ENCODE results near the gene STARD13.

The STARD13 gene

GRCh38 chr13:33132644-33133440 is 152.7 kb downstream of the STARD13 start:
- DNase-seq = no peak

GRCh38 chr13:33129886-33130285 is 155.7 kb downstream of the STARD13 start:
- no peak for DNase-seq

DNA sequence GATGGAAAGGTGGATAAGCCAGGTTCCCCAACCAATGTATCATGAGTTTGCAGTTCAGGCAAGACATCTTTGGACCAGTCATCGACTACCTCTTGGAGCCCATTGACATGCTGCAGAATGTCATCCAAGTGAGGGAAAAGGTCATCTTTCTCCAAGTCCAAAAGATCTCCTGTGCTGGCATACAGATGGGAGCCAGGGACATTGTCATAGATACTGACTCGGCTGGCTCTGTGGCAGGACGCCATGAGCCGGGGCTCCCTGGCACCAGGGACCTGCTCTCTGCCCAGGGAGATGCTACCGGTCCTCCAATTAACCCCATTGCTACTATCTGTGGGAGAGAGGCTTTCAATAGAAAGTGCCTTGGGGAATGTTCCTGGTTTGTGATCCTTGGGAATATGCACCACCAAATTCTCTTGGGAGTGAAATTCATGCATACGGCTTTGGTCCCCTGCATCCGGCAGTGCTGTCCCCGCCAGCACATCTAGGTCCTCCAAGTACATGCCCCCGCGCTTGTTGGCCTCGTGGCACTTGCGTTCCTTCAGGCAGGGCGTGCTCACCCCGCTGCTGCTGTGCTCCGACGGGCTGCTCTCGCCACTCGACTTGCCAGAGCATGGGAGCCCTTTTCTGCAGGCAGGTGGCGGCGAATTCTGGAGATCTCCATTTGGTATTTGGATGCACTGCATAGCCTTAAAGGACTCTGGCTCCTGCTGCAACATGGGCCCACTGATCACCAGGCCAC is 156.3 kb downstream of the STARD13 start:
- no peak for DNase-seq

- DNase-seq = no peak
Measured at GRCh38 chr13:33128134-33128533, 157.4 kb downstream of the STARD13 start.

- DNase-seq = no peak
Measured at GRCh38 chr13:33127009-33127551, 158.5 kb downstream of the STARD13 start.

DNA sequence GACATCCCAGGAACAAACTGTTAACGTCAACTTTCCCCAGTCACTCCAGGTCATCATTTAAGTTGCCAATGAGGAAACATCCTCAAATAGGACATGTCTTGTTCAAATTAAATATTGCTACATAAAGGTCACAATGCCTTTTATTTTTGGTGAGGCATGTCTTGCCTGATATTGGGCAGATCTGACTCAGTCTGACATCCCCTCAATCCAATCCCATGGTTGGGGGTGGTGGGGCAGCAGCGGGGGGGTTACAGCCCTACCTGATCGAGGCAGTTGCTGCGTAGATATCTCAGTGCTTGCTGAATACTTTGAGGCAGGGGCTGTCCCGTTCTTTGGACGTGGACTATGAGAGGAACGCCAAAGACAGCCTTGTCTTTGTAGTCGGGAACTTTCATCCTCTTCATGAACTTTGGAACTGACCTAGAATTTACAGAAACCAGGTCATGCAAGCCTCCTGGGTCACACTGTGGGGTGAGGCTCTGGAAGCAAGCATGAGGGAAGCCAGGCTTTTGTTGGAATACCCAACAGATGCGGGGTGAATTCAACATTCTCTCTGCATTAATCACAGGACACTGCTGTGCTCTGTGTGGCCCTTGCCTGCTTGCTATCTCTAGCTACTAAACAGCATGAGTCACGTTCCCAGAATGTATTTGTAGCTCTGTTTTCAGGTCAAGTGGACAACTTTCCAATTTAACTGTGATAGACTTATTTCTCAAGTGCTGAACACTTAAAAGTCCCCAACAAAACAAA is 159.6 kb downstream of the STARD13 start:
- DNase-seq = peak; percentile 96

DNA sequence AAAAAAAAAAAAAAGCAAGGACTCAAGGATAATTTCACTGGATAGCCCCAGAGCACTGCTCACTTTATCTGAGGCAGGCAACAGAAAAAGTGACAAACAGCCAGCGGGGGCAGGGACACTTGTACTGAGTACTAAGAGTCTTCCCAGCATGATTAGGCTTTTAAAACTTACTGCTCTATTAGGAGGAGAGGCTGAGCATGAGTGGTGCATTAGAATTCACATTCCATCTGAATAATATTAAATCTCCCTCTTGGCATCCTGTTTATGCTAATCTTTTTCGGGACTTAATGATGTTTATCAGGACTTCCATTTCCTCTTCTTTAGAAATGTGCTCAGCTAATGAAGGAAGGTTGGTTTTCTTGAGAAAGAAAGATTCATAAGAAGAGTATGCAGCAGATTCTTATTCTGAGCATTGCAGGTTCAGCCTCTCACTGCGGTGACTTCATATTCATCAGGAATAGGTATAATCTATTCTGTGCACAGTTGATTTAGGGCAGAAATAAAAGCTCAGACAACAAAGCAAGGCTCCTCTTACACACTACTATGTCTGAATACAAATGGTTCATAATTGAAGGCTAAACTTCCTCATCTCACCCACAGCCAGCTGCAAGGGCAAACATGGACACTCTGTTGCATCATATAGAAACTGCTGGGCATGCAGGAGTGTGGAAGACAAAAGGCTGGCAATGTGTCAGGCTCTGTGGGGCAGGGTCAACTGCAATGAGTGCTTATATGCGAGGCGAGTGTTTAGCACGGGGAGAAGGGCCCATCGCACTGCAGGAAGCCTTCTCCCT is 162.3 kb downstream of the STARD13 start:
- no peak for DNase-seq

GRCh38 chr13:33119856-33120543 is 165.6 kb downstream of the STARD13 start:
- no peak for DNase-seq

DNA sequence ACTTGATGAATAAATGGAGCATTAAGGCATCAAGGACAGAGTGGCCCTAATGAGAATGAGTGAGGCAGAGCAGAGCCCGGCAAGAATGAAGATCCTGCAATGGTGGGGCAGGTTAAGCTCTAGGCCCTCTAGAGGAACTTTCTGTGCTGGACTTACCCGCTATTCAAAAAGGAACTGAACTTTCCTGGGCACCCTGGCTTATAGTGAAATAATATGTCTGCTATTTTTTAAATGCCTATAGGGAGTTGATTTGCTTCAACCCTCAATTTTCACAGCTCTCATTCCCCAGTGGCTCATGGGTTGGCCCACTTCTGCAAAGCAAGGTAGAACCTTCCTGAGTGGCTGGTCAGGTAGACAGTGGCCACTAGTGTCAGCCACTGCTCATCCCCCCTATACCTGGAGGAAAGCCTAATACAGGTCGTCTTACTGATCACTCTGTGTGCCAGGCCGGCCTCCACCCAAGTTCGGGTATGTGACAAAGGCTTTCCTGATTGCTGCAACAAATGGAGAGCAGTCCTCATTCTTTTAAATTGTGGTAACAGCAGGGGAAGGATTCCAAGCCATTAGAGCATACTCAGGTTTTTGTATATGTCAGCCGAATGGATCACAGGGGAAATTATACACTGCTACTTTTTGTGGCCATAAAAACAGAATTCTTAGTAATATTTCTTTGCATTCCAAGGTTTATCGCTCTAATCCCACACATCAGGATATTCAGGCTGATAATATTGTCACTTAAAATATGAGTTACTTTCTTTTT is 166.4 kb downstream of the STARD13 start:
- no peak for DNase-seq

GRCh38 chr13:33116321-33117010 is 169.1 kb downstream of the STARD13 start:
- no peak for DNase-seq

- no peak for DNase-seq
Measured at GRCh38 chr13:33115274-33115673, 170.3 kb downstream of the STARD13 start.

DNA sequence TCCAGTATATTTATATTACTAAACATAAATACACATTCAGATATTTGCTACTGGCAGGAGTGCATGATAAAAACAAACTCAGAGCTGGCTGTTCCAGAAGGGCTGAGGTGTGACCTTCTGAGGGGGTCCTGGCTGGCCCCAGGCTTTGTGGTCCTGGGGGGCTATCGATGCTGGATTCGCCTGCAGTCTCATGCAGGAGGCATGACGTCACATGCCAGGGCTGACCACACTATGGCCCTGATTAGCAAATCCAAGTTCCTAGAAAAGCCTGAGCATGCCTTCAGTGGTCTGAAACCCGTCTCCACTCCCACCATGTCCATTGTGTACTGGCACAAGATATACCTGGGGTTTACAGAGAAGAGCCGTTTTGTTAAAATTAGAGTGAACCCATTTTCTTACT is 171.4 kb downstream of the STARD13 start:
- no peak for DNase-seq

DNA sequence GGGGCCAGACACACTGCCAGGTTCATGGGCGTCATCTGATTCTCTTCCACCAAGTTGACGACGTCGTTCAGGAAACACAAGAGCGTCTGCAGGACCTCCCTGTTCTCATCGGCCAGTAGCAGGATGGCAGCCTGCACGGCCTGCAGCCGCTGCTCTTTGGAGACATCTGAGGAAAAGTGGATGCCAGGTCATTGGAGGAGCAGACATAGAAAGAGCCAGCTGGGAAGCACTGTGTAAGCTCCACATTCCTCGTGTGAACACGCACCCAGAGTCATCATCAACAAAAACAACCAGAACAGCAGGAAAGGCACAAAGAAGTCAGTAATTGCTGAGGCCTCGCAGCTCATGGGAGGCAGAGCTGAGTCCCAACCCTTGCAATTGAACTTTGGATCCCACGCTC is 172.8 kb downstream of the STARD13 start:
- peak; percentile 74 for DNase-seq

GRCh38 chr13:33111414-33112110 is 174.0 kb downstream of the STARD13 start:
- no peak for DNase-seq

GRCh38 chr13:33110713-33111413 is 174.7 kb downstream of the STARD13 start:
- DNase-seq = no peak

GRCh38 chr13:33110386-33110712 is 175.2 kb downstream of the STARD13 start:
- DNase-seq = no peak

DNA sequence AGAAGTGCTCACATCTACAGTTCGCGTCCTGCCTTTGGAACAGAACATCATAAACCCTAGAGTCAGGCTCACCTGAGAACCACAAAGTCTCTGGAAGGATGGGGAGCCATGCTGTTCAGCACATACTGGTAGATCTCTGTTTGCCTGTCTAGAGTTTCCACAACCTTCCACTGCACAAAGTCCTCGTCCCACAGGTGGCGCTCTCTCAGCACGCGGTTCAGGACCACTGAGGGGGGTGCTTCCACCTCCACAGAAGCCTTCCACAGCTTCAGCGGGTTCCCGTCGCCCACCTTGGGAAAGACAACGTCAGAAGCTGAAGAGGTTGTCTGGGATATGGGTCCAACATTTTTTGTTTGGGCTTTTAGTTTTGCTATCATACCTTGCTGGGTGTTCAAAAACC is 175.8 kb downstream of the STARD13 start:
- no peak for DNase-seq

DNA sequence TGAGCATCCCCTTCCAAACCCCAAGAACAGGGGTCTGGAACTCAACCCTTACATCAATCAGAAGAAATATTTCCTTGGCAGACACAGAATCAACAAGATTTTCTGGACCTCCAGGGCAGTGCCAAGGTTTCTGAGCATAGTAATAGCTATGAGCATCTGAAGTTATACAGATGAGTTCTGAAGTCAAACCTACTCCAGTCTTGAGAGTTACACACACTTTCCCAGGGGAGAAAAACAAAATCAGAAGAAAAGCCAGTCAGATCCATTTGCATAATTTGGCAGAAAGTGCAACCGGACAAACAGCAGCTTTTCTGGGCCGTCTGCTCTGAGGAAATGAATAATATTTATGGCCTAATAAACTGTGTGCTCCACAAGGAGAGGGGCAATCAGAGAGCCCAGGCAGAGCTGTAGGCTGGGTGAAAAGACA is 176.3 kb downstream of the STARD13 start:
- DNase-seq = no peak

DNA sequence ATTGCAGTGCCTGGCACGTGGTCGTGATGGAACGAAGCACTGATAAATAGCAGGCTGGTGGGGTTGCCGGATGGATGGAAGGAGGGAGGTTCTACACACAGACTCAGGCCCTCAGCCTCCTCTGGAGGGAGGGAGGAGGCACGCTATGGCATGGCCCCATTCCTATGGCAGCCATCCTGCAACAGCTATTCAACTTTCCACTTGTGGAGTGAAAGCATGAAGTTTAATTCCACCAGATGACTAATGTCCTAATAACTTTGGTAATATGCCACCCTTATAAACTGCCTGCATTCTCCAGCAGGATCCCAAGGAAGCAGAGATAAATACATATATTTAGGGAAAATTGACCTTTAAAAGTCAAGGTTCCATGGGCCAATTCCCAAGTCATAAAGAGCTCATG is 176.9 kb downstream of the STARD13 start:
- no peak for DNase-seq
